KMS-11 (cell line): ENCODE data around the gene ELAVL1.

Source experiments
- H2AFZ ChIP-seq: fragments of 200-600 bp; sonication (generic); 2 replicates; pipeline ENCODE4 v1.6.1; 2016; ENCODE audit warnings: antibody characterized with exemption, mixed run types, low read depth
- H3K27ac ChIP-seq: fragments of 200-600 bp; sonication (generic); 2 replicates; pipeline ENCODE4 v1.6.1; 2016; ENCODE audit warnings: mild to moderate bottlenecking, mixed run types
- H3K27me3 ChIP-seq: fragments of 200-600 bp; sonication (generic); 2 replicates; pipeline ENCODE4 v1.6.1; 2017; ENCODE audit warnings: mild to moderate bottlenecking, low read depth, mixed run types, moderate library complexity; ENCODE audit not compliant: insufficient read depth
- H3K36me3 ChIP-seq: fragments of 200-600 bp; sonication (generic); 2 replicates; pipeline ENCODE4 v1.6.1; 2017; ENCODE audit warnings: mild to moderate bottlenecking, mixed run types; ENCODE audit not compliant: insufficient read depth
- H3K4me1 ChIP-seq: fragments of 200-600 bp; sonication (generic); 2 replicates; pipeline ENCODE4 v1.6.1; 2016; ENCODE audit warnings: mild to moderate bottlenecking, low read depth, mixed run types; ENCODE audit not compliant: poor library complexity, severe bottlenecking
- H3K4me2 ChIP-seq: fragments of 200-600 bp; sonication (generic); 2 replicates; pipeline ENCODE4 v1.7.0; 2016; ENCODE audit warnings: mild to moderate bottlenecking, mixed run types
- H3K4me3 ChIP-seq: fragments of 200-600 bp; sonication (generic); IDR thresholded peaks from 2 replicates; pipeline ENCODE4 v1.6.1; 2017; ENCODE audit warnings: low read depth, low read length, mixed read lengths; ENCODE audit not compliant: insufficient read depth
- H3K79me2 ChIP-seq: fragments of 200-600 bp; sonication (generic); 2 replicates; pipeline ENCODE4 v1.6.1; 2016; ENCODE audit warnings: low read depth, mixed run types; ENCODE audit not compliant: insufficient read depth
- H3K9ac ChIP-seq: fragments of 200-600 bp; sonication (generic); 2 replicates; pipeline ENCODE4 v1.6.1; 2016; ENCODE audit warnings: mild to moderate bottlenecking, mixed run types
- H4K20me1 ChIP-seq: fragments of 200-600 bp; sonication (generic); 2 replicates; pipeline ENCODE4 v1.6.1; 2016; ENCODE audit warnings: mild to moderate bottlenecking, mixed run types; ENCODE audit not compliant: insufficient read depth
- TF ChIP-seq, protein P1 (sequence below): fragments of 200-600 bp; sonication (generic); conservative IDR thresholded peaks from 2 replicates; pipeline ENCODE4 v1.6.1; 2017; ENCODE audit warnings: low read depth, mild to moderate bottlenecking, antibody characterized with exemption, low read length, moderate library complexity, mixed read lengths

ELAVL1 gene

GRCh38 chr19:7953060-7953459, 52.4 kb downstream of the ELAVL1 start:
- TF ChIP-seq, protein P1, sequence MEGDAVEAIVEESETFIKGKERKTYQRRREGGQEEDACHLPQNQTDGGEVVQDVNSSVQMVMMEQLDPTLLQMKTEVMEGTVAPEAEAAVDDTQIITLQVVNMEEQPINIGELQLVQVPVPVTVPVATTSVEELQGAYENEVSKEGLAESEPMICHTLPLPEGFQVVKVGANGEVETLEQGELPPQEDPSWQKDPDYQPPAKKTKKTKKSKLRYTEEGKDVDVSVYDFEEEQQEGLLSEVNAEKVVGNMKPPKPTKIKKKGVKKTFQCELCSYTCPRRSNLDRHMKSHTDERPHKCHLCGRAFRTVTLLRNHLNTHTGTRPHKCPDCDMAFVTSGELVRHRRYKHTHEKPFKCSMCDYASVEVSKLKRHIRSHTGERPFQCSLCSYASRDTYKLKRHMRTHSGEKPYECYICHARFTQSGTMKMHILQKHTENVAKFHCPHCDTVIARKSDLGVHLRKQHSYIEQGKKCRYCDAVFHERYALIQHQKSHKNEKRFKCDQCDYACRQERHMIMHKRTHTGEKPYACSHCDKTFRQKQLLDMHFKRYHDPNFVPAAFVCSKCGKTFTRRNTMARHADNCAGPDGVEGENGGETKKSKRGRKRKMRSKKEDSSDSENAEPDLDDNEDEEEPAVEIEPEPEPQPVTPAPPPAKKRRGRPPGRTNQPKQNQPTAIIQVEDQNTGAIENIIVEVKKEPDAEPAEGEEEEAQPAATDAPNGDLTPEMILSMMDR, result no peak
- H3K4me3 ChIP-seq, result no peak overlapping the region

DNA sequence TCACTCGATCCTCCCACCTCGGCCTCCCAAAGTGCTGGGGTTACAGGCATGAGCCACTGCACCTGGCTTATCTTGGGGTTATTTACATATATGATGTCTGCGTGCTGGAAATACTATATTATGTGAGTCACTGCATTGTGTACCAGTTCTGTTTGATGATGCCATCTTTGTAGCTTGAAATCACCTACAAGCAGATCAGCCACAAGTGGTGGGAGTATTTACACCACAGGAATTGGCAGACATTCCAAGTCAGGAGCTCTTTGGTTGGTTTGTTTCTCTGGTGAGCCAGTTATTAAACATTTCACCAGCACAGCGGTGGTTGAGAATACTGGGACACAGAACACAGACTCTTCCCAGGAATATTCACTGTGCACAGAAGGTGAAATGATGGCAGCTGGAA, 57.5 kb downstream of the ELAVL1 start:
- Histone ChIP-seq H3K27ac (no peak overlapping the region), H3K79me2 (peaks cover 11% of the 10 kb centered on the region; the same call in 1 of the 2 replicates), H2AFZ (no peak overlapping the region), H3K4me2 (no peak overlapping the region), H4K20me1 (no peaks in the 10 kb centered on the region), H3K27me3 (no peaks in the 10 kb centered on the region), H3K4me1 (peaks cover 6% of the 10 kb centered on the region), H3K9ac (no peak overlapping the region), H3K36me3 (no peaks in the 10 kb centered on the region), H3K4me3 (no peak overlapping the region)
- TF ChIP-seq, protein P1, result no peak

More at GRCh38 chr19:7953060-7953459, 52.4 kb downstream of the ELAVL1 start:
- no peak overlapping the region for H3K4me2 ChIP-seq
- H3K27me3 ChIP-seq, result no peaks in the 10 kb centered on the region
- no peak overlapping the region for H3K9ac ChIP-seq
- H2AFZ ChIP-seq, result no peak overlapping the region
- H4K20me1 ChIP-seq, result no peaks in the 10 kb centered on the region
- no peaks in the 10 kb centered on the region for H3K4me1 ChIP-seq
- H3K79me2 ChIP-seq, result no peaks in the 10 kb centered on the region
- no peak overlapping the region for H3K27ac ChIP-seq
- no peaks in the 10 kb centered on the region for H3K36me3 ChIP-seq

GRCh38 chr19:7944177-7944761, 61.2 kb downstream of the ELAVL1 start:
- Histone ChIP-seq H3K4me3 (no peak overlapping the region), H3K4me2 (peak overlapping the region; percentile 80), H3K9ac (peak overlapping the region; percentile 91), H2AFZ (peak overlapping the region; percentile 77), H3K36me3 (no peaks in the 10 kb centered on the region), H3K4me1 (peaks cover 15% of the 10 kb centered on the region), H3K79me2 (peaks cover 38% of the 10 kb centered on the region), H3K27me3 (no peaks in the 10 kb centered on the region), H4K20me1 (no peaks in the 10 kb centered on the region), H3K27ac (peak overlapping the region; percentile 94)
- TF ChIP-seq, protein P1, result peak; percentile 96

GRCh38 chr19:7943444-7944176, 61.8 kb downstream of the ELAVL1 start, which contains the start of gene TIMM44:
Gene TIMM44, minus strand, starts transcription at chr19:7943666. Its CDS starts 15 bp downstream, at chr19:7943651.
- Histone ChIP-seq H3K4me3 (no peak within 1 kb of the TSS), H3K27ac (peak within 1 kb of the TSS; percentile 94), H3K4me1 (peaks cover 15% of the 10 kb centered on the region), H3K27me3 (no peaks in the 10 kb centered on the region), H4K20me1 (no peaks in the 10 kb centered on the region), H3K79me2 (peaks cover 38% of the 10 kb centered on the region), H3K36me3 (no peaks in the 10 kb centered on the region), H3K4me2 (peak within 1 kb of the TSS; percentile 80), H3K9ac (peak within 1 kb of the TSS; percentile 99), H2AFZ (peak within 1 kb of the TSS; percentile 77)
- TF ChIP-seq, protein P1, result no peak
